Karpas-422 (cell line): ENCODE measurements around the gene AMOT. TPM values are rescaled to one million over a fixed set of nuclear protein-coding genes. Genes with fewer than 3 reads are reported as not detected.
A peak's percentile ranks its signal among the peaks of the same experiment; 100 is the strongest.

ENCODE experiments used
- DNase-seq: peaks from one replicate; pipeline ENCODE4 v3.0.0-alpha.2; 2015
- H2AFZ ChIP-seq: fragments of 200-600 bp; sonication (generic); 2 replicates; pipeline ENCODE4 v1.6.1; 2014; ENCODE audit warnings: antibody characterized with exemption, low read length, mixed read lengths
- H3K27ac ChIP-seq: fragments of 200-600 bp; sonication (generic); 2 replicates; pipeline ENCODE4 v1.5.1; 2014; ENCODE audit warnings: mild to moderate bottlenecking, low read length, moderate library complexity
- H3K27me3 ChIP-seq: fragments of 200-600 bp; sonication (generic); 2 replicates; pipeline ENCODE4 v1.6.1; 2014; ENCODE audit warnings: low read length, mixed read lengths
- H3K36me3 ChIP-seq: fragments of 200-600 bp; sonication (generic); 2 replicates; pipeline ENCODE4 v1.6.1; 2014; ENCODE audit warnings: low read length, mixed read lengths; ENCODE audit not compliant: insufficient read depth
- H3K4me1 ChIP-seq: fragments of 200-600 bp; sonication (generic); 2 replicates; pipeline ENCODE4 v1.6.1; 2014; ENCODE audit warnings: mild to moderate bottlenecking, low read length, mixed read lengths
- H3K4me2 ChIP-seq: fragments of 200-600 bp; sonication (generic); 2 replicates; pipeline ENCODE4 v1.6.1; 2014; ENCODE audit warnings: low read length, low read depth, mild to moderate bottlenecking; ENCODE audit not compliant: poor library complexity, severe bottlenecking
- H3K4me3 ChIP-seq: fragments of 200-600 bp; sonication (generic); 2 replicates; pipeline ENCODE4 v1.5.1; 2014; ENCODE audit warnings: mild to moderate bottlenecking, antibody characterized with exemption, low read length, mixed read lengths
- H3K79me2 ChIP-seq: fragments of 200-600 bp; sonication (generic); 2 replicates; pipeline ENCODE4 v1.6.1; 2014; ENCODE audit warnings: mild to moderate bottlenecking, low read length, mixed read lengths
- H3K9ac ChIP-seq: fragments of 200-600 bp; sonication (generic); 2 replicates; pipeline ENCODE4 v1.6.0; 2014; ENCODE audit warnings: low read length
- H3K9me2 ChIP-seq: fragments of 200-600 bp; sonication (generic), shearing (Covaris generic); replicated peaks from 2 replicates; pipeline ENCODE4 v1.6.0; 2014; ENCODE audit warnings: mild to moderate bottlenecking, low read length, moderate library complexity; ENCODE audit not compliant: insufficient read depth
- H3K9me3 ChIP-seq: fragments of 300-700, 200-600 bp; sonication (generic); 2 replicates; pipeline ENCODE4 v1.6.1; 2014; ENCODE audit warnings: low read length, mixed read lengths
- H4K20me1 ChIP-seq: fragments of 200-600 bp; sonication (generic); 2 replicates; pipeline ENCODE4 v1.6.1; 2014; ENCODE audit warnings: mild to moderate bottlenecking, antibody characterized with exemption, low read length, low read depth; ENCODE audit not compliant: insufficient read depth
- total RNA-seq: library from RNA; depleted of rRNA; stranded (reverse); fragments of >200 nt; shearing (Covaris generic); gene quantifications from 2 replicates; pipeline ENCODE4 v1.2.3, GENCODE V29; 2014; ENCODE audit warnings: low replicate concordance; rRNA removed

Gene AMOT
- not detected in 2 replicates for total RNA-seq

- Histone ChIP-seq H3K27me3 (no peaks in the 10 kb centered on the region), H3K9ac (no peak within 1 kb of the TSS), H3K9me3 (no peaks in the 10 kb centered on the region; the same call in 1 of the 2 replicates), H3K4me3 (no peak within 1 kb of the TSS), H3K36me3 (no peaks in the 10 kb centered on the region), H4K20me1 (no peaks in the 10 kb centered on the region), H3K4me2 (no peak within 1 kb of the TSS), H2AFZ (no peak within 1 kb of the TSS), H3K27ac (no peak within 1 kb of the TSS), H3K4me1 (no peaks in the 10 kb centered on the region), H3K9me2 (no peaks in the 10 kb centered on the region), H3K79me2 (no peaks in the 10 kb centered on the region)
- DNase-seq, result no peak
Observed at GRCh38 chrX:112840382-112841113, at the start of gene AMOT. Gene AMOT (minus strand): TSS chrX:112840831. CDS start chrX:112823126, 17,705 bp downstream.

GRCh38 chrX:112889400-112889799, 48.8 kb upstream of the AMOT start:
- Histone ChIP-seq H2AFZ (no peak overlapping the region), H3K4me2 (no peak overlapping the region), H4K20me1 (no peaks in the 10 kb centered on the region), H3K27me3 (no peaks in the 10 kb centered on the region), H3K9ac (no peak overlapping the region), H3K9me3 (0 out of 2 replicates have a peak, but pooled peaks cover 3% of the 10 kb centered on the region), H3K4me1 (no peaks in the 10 kb centered on the region), H3K9me2 (no peaks in the 10 kb centered on the region), H3K4me3 (no peak overlapping the region), H3K79me2 (no peaks in the 10 kb centered on the region), H3K36me3 (no peaks in the 10 kb centered on the region), H3K27ac (no peak overlapping the region)
- no peak for DNase-seq

- H3K9me3 ChIP-seq, result 0 out of 2 replicates have a peak, but pooled peaks cover 3% of the 10 kb centered on the region
- no peak overlapping the region for H3K4me3 ChIP-seq
- H3K79me2 ChIP-seq, result no peaks in the 10 kb centered on the region
- no peak for DNase-seq
- H3K27ac ChIP-seq, result no peak overlapping the region
- no peaks in the 10 kb centered on the region for H4K20me1 ChIP-seq
- no peaks in the 10 kb centered on the region for H3K4me1 ChIP-seq
- no peaks in the 10 kb centered on the region for H3K27me3 ChIP-seq
- no peaks in the 10 kb centered on the region for H3K9me2 ChIP-seq
- H3K36me3 ChIP-seq, result no peaks in the 10 kb centered on the region
- no peak overlapping the region for H3K4me2 ChIP-seq
- no peak overlapping the region for H2AFZ ChIP-seq
- no peak overlapping the region for H3K9ac ChIP-seq
Observed at GRCh38 chrX:112888916-112889315, 48.3 kb upstream of the AMOT start.

- Histone ChIP-seq H3K4me3 (no peak overlapping the region), H3K27ac (no peak overlapping the region), H3K4me1 (no peaks in the 10 kb centered on the region), H3K9me3 (no peaks in the 10 kb centered on the region), H4K20me1 (no peaks in the 10 kb centered on the region), H3K79me2 (no peaks in the 10 kb centered on the region), H2AFZ (no peak overlapping the region), H3K27me3 (no peaks in the 10 kb centered on the region), H3K9me2 (no peaks in the 10 kb centered on the region), H3K36me3 (no peaks in the 10 kb centered on the region), H3K9ac (no peak overlapping the region), H3K4me2 (no peak overlapping the region)
- no peak for DNase-seq
Observed at GRCh38 chrX:112877771-112878173, 37.1 kb upstream of the AMOT start.

- Histone ChIP-seq H3K4me2 (no peak overlapping the region), H3K27me3 (no peaks in the 10 kb centered on the region), H3K36me3 (no peaks in the 10 kb centered on the region), H3K27ac (no peak overlapping the region), H3K4me1 (no peaks in the 10 kb centered on the region), H3K9ac (no peak overlapping the region), H2AFZ (no peak overlapping the region), H3K4me3 (no peak overlapping the region), H3K79me2 (no peaks in the 10 kb centered on the region), H4K20me1 (no peaks in the 10 kb centered on the region), H3K9me3 (no peaks in the 10 kb centered on the region), H3K9me2 (no peaks in the 10 kb centered on the region)
- DNase-seq, result no peak
Observed at GRCh38 chrX:112874614-112875013, 34.0 kb upstream of the AMOT start.

GRCh38 chrX:112874175-112874574, 33.5 kb upstream of the AMOT start:
- H3K9me3 ChIP-seq, result no peaks in the 10 kb centered on the region
- H3K27ac ChIP-seq, result no peak overlapping the region
- H2AFZ ChIP-seq, result no peak overlapping the region
- H3K4me2 ChIP-seq, result no peak overlapping the region
- H3K27me3 ChIP-seq, result no peaks in the 10 kb centered on the region
- no peaks in the 10 kb centered on the region for H3K4me1 ChIP-seq
- H3K4me3 ChIP-seq, result no peak overlapping the region
- H3K79me2 ChIP-seq, result no peaks in the 10 kb centered on the region
- no peak overlapping the region for H3K9ac ChIP-seq
- H4K20me1 ChIP-seq, result no peaks in the 10 kb centered on the region
- peak; percentile 46 for DNase-seq
- no peaks in the 10 kb centered on the region for H3K36me3 ChIP-seq
- H3K9me2 ChIP-seq, result no peaks in the 10 kb centered on the region

- Histone ChIP-seq H3K27me3 (no peaks in the 10 kb centered on the region), H3K4me3 (no peak overlapping the region), H3K9me2 (no peaks in the 10 kb centered on the region), H3K36me3 (no peaks in the 10 kb centered on the region), H3K9ac (no peak overlapping the region), H2AFZ (no peak overlapping the region), H3K27ac (no peak overlapping the region), H3K4me1 (no peaks in the 10 kb centered on the region), H3K9me3 (no peaks in the 10 kb centered on the region), H3K79me2 (no peaks in the 10 kb centered on the region), H4K20me1 (no peaks in the 10 kb centered on the region), H3K4me2 (no peak overlapping the region)
- DNase-seq, result no peak
Observed at GRCh38 chrX:112868586-112868985, 28.0 kb upstream of the AMOT start.

GRCh38 chrX:112867570-112867969, 26.9 kb upstream of the AMOT start:
- H3K4me2 ChIP-seq, result no peak overlapping the region
- no peak overlapping the region for H3K9ac ChIP-seq

More at GRCh38 chrX:112867570-112867969, 26.9 kb upstream of the AMOT start:
- no peaks in the 10 kb centered on the region for H3K9me2 ChIP-seq
- H3K36me3 ChIP-seq, result no peaks in the 10 kb centered on the region
- no peak overlapping the region for H3K27ac ChIP-seq
- H3K27me3 ChIP-seq, result no peaks in the 10 kb centered on the region
- H3K4me3 ChIP-seq, result no peak overlapping the region
- H3K4me1 ChIP-seq, result no peaks in the 10 kb centered on the region
- no peaks in the 10 kb centered on the region for H3K9me3 ChIP-seq
- H2AFZ ChIP-seq, result no peak overlapping the region
- no peak for DNase-seq
- H3K79me2 ChIP-seq, result no peaks in the 10 kb centered on the region
- no peaks in the 10 kb centered on the region for H4K20me1 ChIP-seq
